Measurements from ENCODE around the gene MRPL43.

GRCh38 chr10:100978121-100978900 lies 9.0 kb downstream of the MRPL43 start:
- TF ChIP-seq YY1 (IDR thresholded peaks at IDR 0.05; ENCODE audit: insufficient read depth, insufficient read length) = no peak
- TF ChIP-seq SUZ12 (IDR thresholded peaks at IDR 0.05; ENCODE audit: extremely low read depth, insufficient read depth, insufficient read length) = no peak
